PC-3 (cell line): ENCODE results near the gene SLC44A1.

ENCODE experiments used
- CTCF ChIP-seq: fragments of 300-600 bp; sonication (generic); conservative IDR thresholded peaks from 2 replicates; pipeline ENCODE4 v1.5.1; 2017; ENCODE audit warnings: antibody characterized with exemption, low read depth, mild to moderate bottlenecking, low read length
- EZH2 ChIP-seq: fragments of 300-600 bp; sonication (generic); IDR thresholded peaks from one replicate; pipeline ENCODE4 v1.6.1; 2017; ENCODE audit warnings: antibody characterized with exemption, mild to moderate bottlenecking, low read length; ENCODE audit not compliant: unreplicated experiment

- no peak for TF ChIP-seq EZH2
- TF ChIP-seq CTCF: no peak
These were observed 159.2 kb downstream of the SLC44A1 start for GRCh38 chr9:105403552-105404248.
